Activated T-helper 9 cell treated with anti-CD3 and anti-CD28 coated beads, Interleukin-2, amount 50 U/mL, for 16 hours (primary cell): ENCODE results near the gene ELMO2.

Experiments used
- DNase-seq: peaks from one replicate; pipeline ENCODE4 v3.0.0-alpha.2; 2020; ENCODE audit warnings: low read depth

Gene ELMO2

DNA sequence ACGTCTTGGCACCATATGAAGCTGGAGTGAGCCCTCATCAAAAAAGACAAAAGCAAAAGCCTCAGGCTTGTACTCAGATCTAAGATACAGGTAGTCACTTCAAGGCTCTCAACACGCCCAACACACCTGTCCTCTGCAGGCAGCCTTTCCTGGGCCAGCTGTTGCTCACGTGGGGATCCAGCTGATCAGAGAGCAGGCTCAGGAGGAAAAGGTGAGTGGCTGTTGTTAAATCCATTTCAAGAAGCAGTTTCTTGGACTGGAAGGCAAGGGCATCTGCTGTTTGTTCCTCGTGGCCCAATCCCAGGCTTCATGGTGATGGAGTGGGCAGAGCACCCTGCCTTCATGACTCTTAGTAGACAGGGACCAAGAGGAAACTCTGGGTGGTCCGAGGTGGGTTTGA, 39.6 kb downstream of the ELMO2 start:
- DNase-seq: no peak

DNA sequence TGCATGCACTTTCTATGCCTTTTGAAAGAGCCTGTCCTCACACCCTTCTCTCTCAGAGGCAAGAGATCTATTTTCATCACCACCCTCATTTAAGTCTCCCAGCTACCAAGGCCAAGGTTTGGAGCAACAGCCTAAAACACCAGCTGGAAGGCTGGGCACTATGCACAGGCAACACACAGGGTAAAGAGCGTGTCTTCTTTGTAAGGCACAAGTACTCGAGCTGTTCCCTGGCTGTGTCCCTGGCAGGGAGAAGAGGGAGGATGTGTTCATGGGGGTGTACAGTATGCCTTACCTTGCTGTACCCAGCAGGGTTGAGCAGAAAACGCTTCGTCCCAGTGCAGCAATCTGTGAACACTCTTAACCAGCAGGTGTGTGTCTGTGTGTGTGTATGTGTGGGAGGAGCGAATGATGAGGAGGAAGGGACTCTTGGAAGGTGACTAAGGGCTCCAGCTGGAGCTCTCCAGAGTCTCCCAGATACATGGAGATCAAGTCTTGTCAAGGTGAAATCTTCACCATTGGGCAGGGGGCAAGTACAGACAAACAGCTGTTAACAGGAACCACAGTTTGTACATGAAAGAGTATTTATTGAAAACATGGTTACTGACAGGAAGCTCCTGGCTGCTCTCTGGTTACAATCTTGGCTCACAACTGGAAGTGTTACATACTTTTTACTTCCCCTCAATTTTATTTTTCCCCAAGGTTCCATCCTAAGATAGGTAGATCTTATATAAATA, 40.8 kb downstream of the ELMO2 start:
- no peak for DNase-seq

DNA sequence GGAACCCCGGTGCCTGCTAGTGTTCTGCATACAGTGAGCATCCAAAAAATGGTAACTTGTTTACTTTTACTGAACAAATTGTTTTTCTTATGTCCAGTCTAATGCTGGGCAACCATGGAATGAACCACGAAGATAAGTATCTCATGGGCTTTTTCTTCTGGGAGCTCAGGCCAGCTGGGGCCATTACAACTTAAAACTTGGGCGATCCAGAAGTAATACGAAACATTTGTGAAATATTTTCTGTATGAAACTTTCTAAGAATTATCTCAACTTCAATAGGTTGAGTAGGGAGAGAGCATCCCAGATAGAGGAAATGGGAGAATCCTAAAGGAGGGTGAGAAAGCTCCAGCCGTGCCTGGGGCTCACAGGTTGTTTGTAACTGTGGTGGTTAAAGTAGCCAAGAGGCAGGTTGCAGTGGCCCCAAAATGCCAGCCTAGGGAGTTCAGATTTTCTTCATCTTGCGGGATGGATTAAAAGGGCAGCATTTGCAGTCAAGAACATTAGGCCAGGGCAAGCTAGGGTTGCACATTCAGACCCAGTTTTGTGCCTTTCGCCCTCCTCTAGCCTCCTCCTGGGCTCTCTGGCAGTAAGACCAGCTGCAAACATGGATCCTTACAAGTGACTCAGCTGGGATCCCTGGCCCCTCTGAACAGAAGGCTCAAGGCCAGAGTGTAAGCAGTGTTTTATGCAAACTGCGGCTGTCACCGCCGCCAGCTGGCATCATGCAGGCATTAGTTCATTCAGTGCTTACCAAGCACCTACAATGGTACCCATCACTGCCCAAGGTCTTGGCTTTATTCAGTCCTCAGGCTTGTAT, 41.5 kb downstream of the ELMO2 start:
- DNase-seq: no peak

DNA sequence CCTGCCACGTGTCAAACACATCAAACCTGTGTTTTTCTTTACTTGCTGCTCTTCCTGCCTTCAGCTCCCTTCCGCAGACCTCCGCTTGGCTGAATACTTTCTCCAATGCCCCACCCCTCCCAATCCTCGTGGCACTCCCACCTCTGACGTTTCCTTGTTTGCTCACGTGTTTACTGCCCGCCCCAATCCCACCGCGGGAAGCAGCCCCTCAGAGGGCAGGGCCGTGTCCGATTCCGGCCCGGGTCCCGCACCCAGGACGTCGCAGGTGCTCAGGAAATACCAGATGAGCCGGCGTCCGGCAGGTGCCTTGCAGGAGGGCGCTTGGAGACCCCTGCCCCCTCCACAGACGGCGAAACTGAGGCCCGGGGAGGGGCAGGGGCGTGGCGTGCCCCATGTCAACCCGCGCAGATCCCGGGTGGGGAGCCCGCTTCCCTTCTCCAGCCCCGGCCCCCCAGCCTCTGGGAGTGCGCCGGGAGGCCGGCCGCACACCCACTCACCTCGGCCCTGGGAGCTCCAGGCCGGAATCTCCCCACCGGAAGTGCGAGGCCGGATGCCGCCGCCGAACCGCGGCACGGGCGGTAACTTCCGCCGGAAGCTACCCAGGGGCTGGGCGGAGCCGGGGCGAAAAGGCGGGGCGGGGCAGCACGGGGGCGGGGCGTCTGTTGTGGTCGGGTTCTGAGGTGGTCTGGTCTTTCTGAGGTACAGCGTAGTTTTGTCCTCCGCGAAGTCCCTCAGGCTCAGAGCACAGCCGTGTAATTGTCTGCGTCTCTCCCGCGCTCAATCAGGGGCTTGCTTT, 42.3 kb downstream of the ELMO2 start:
- peak; percentile 80 for DNase-seq

DNA sequence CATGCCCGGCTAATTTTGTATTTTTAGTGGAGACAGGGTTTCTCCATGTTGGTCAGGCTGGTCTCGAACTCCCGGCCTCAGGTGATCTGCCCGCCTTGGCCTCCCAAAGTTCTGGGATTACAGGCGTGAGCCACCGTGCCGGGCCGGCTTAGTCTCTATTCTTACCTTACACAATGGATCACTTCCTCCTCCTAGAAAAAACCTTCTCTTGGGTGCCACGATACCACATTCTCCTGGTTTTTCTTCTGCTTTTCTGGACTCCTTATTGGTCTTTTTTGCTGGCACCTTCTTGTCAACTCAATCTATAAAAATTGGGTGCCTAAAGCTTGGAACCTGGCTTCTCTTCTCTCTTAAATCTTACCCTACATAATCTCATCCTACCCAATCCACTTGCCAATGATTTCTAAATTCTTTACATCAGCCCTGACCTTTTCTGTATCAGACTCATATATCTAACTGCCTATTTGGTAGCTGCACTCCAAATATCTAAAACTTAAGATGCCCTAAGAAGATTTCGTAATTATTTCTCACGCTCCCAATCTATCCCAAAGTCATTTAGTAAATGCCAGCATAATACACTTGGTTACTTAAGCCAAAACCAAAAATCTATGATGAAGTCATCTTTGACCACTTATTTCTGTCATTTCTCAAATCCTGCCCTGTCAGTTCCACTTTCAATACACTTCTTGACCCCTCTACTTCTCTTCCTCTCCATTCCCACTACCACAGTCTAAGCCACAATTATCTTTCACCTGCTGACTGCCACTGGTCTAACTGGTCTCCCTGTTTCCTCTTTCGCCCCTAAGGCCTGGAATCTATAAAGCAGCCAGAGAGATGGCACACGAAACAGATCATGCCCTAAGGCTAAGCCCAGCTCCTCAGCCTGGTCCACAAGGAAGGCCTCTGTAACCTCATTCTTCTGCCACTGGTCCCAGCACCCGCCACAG, 43.2 kb downstream of the ELMO2 start:
- no peak for DNase-seq

DNA sequence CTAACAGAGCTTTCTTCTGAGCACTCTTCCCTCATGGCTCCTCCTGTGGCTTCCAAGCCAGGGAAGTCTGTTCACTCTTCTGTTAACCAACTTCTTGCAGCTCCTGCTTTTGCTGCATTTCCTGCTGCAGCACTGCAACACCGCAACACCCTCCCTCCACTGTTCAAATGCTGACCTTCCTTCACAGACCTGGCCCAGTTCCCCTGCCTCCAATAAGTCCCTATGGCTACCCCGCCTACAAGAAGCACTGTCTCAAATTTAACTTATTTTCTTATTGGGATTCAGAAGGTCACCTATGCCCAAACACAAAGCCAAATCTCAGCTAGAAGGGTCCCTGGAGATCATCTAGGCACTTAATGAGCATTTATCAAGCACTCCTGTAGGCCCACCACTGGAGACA, 44.6 kb downstream of the ELMO2 start:
- no peak for DNase-seq

DNA sequence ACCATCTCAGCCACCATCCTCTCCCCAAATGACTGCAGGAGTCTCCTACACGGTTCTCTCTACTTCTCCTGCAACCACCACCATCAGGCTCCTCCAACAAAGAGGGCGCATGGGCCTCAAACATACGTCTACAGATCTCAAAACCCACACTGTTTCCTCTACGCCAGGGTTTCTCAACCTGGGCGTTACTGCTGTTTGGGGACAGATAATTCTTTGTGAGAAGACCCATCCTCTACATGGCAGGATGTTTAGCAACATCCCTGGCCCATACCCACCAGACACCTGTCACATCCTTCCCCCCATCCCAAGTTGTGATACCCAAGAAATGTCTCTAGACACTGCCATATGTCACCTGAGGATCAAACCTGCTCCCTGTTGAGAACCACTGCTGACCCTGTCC, 45.0 kb downstream of the ELMO2 start:
- DNase-seq: no peak

DNA sequence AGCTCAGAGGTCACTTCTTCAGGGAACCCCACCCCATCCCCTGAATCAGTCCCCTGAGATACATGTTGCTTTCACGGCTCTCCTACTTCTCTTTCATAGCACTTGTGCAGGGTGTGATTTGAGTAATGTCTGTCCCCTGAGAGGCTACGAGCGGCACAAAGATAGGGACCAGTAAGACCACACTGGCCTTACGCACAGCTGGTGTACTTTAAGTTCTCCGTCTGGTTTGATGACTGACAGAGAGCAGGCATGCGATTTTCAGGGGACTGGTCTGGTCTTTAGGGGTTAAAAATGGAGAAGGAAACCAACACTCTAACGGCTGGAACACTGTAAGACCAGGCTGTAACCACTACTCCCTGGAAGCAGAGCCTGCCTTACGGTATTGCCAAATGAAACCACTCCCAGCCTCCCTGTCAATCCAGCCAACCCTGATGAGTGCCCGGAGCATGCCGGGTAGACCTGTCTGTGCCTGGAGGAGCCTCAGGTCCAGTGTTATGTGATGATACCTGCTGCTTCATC, 47.1 kb downstream of the ELMO2 start:
- DNase-seq: no peak

DNA sequence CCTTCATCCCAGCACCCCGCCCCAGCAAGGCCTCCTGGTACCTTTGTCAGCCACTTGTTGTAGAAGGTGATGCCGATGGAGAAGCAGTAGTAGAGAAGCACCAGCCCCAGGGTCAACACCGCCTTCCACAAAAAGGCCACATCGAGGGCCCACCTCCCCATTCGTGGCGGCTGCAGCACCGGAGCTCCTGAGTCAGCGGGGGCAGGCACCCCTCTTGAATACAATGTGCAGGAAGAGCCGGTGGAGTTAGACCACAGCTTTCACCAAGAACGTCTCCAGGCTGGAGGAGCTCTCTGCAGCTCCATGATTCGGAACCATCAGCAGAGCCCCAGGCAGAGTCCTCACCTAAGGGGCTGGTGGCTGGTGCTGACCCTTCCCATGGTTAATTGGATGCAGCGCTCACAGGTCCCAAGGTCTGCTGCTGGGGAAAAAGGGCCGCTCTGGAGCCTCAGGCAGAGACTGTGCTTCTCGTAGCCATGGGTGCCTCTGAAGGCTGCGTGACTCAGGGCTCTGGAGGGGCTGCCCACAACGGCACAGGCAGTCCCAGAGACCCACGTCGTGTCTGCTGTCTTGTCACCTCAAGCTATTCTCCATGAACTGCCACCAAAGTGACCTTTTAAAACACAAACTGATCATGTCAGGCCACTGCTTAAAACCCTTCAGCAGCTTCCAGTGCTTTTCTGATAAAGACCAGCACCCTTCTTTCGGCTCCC, 47.9 kb downstream of the ELMO2 start:
- no peak for DNase-seq

DNA sequence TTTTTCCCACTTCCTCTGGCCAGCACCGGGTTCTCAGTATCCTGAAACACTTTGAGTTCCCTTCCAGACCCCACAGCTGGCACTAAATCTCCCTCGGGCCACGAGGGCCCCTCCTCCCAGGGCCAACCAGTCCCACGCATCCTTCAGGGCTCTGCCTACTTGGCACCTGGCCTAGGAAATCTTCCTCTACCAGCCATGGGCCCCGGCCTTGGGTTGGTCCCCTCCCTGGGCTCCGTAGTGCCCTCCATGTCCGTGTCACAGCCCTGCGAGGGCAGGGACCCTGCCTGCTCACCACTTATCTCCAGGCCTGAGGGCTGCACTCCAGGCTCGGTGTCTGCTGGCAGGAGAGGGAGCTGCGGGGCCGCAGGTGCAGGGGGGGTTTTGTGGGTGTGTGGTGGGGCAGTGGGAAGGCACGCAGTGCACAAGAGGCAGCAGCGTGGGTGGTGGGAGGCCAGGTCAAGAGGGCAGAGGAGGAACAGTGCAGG, 49.3 kb downstream of the ELMO2 start:
- no peak for DNase-seq

DNA sequence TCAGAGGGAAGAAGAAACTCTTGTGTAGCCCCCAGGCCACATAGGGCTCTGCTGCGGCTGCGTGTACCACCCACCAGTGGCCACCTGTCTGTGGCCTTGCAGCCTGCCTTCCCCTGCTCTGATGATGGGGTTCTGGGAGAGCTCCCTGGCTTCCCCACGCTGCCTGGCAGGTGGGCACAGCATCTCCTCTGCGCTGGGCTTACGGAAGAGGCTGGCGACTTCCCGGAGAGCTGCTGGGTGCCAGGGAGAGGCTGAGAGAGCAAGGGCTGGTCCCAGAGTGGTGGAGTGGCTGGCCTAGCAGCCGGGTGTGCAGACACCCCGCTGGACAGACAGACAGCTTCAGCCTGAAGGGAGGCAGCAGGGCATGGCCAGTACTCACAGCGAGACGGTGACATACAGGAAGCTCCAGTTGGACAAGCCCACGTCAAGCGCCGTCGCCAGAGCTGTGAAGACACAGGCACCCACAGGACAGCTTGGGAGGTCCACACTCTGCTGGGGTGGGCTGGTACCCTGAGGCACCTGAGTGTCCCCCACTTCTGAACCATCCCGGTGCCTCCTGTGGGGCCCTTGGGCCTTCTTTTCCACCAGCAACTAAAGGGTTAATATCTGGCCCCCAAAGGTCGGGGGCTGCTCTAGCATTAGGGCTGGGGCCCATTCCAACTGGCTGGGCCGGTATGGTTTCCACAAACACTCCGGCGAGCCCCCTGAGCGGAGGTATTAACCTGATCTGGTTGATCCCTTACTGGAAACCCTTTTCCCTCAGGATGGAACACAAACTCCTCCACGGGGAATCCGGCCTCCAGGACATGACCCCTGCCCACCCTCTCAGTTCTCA, 50.0 kb downstream of the ELMO2 start:
- DNase-seq: no peak

DNA sequence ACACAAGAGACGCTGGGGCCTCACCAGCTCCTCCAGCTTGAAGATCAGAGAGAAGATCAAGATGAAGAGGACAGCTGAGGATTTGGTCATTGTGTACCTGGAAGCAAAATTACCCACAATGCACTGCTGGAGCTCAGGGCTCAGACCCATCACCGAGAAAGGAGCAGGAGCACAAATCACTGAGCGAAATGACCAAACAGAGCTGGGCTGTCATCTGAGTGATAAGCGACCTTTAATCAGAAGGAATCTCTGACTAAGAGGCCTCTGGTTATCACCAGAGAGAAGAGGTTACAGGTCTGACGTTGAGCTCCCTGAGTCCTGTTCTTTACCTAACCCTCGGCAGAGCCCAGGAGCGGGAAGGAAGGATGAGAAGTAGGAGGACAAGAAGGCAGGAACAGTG, 50.6 kb downstream of the ELMO2 start:
- no peak for DNase-seq

DNA sequence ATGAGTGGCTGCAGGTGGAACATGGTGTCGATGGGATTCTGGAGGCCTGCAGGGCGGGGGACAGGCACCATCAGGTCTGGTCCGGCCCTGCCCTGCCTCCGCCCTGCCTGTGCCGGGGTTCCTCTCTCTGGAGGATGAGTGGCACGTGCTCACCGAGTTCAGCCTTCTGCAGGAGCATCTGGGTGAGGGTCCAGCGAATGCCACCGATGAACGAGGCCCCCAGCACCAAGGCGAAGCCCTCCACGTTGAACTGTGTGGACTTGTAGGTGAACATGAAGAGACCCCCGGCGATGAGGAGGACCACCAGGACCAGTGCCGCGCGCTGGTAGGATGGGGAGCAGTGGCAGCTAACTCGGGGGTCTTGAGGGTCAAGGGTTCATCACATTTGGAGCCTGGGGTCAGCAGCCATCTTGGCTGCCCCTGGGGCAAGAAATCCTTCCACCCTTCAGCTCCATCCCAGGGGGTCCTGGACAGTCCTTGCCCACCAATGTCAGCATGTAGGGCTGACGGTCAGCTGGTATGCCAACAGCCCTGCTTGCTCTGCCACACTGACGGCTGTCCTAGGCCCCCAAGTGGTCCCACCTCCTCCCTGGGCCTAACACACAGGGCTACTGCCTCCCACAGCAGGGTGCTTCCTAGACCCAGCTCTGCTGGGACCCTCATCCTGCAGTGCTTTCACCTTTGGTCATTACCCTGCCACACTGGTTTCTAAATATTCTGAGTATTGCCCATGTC, 51.3 kb downstream of the ELMO2 start:
- no peak for DNase-seq

DNA sequence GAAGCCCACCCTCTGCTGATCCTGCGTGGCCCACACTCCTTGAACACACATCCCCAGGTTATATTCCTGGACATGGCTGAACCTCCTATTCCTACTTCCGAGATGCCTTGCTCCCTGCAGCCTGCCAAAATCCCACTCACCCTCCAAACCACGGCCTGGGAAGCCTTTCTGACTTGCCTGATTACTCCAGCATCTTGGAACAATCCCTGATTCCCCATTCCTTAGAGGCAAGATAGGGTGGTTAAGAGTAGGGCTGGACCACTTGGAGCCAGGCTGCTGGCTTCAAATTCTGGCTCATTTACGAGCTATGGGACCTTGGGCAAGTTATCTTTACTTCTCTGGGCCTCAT, 52.2 kb downstream of the ELMO2 start:
- DNase-seq: no peak

DNA sequence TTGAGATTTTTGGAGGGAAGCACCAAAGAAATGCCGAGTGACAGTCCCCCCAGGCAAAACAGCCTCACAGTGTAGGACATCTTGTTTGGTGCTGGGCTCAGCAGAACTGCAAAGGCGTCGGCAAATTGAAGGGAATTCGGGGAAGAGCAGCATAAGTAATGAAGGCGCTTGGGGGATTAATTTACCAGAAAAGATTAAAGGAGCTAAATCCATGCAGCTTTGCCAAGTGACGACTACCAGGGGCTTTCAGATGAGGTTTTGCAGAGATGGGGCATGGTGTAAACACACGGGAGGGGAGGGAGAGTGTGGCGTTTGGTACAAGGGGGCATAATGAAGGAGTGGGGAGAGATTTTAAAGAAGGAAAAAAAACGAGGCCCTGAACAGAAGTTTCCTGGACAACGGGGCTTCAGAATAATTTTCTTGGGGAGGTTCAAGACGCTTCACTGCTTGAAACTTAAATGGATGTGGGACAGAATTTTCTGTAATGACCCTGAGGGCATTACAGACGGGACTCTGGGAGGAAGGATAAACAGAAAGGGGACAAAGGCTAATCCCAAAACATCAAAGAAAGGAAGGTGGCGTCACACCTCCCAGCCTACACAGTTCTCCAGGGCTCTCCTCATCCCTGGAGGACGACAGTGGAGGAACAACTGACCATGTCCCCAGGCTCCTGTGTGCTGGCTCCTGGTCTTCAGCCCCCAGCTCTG, 52.8 kb downstream of the ELMO2 start:
- no peak for DNase-seq

DNA sequence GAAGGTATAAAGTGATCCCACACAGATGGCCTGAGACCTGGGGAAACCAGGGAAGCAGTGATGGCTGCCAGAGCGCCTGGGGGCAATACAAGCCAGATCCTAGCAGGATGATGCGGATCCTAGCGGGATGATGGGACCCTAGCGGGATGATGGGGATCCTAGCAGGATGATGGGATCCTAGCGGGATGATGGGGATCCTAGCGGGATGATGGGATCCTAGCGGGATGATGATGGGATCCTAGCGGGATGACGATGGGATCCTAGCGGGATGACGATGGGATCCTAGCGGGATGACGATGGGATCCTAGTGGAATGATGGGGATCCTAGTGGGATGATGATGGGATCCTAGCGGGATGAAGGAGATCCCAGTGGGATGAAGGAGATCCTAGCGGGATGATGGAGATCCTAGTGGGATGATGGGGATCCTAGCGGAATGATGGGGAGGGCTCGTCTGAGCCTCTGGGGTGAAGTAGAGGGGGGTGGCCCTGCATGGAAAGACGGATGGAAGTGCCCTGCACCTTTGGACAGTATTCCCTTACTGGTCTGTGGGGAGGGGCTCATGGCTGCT, 54.0 kb downstream of the ELMO2 start:
- DNase-seq: no peak

DNA sequence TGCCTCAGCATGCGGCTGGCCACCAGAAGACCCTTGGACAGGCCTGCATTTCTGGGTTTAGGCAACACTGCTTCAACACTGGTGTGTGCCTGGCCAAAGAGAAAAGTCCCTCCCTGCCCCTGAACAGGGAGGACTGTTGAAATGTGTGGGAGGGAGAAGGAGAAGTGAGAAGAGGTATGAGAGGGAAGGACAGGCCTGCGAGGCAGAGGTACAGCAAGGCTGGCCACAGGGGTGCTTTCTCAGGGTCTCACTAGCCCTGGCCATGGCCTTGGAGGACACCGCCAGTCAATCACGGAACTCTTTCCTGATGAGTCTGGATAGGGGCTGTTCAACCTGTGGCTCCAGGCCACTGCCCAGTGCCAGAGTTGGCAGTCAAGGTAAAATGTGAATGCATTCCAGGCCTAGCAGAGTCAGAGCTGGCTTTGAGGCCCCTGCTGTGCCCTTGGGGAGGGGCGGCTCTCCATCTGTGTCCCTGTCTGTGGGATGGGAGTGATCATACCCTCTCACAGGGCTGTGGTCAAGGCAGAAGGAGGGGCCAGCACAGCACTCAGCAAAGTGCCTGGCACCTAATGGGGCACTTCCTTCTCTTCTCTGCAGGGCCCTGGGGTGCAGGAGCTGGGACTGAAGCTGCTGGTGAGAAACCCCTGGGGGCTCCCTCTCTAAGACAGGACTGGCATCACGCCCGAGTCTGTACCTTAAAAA, 54.9 kb downstream of the ELMO2 start:
- no peak for DNase-seq

DNA sequence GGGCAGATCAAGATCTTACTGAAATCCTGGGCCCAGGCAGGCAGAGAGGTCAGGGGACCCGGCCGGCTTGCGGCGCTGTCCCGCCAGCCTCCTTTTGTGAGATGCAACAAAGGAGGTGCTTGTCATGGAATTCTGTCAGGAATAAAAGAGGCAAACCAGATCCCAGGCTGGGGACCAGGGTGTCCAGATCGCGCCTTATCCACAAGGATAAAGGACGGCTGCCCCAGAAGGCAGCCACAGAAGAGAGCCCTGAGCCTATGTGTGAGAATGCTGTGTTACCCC, 55.5 kb downstream of the ELMO2 start:
- DNase-seq: no peak
